HG03469 (cell line): ENCODE measurements around the gene CLCN5.
"Not testable (repeated sequence)": the region's sequence is repeated elsewhere in the genome, so short reads cannot be mapped to it uniquely, and the experiment has no call there.

Experiments
- ATAC-seq: cut with Tn5 transposase; IDR thresholded peaks from one replicate; pipeline ENCODE4 v1.9.1; 2021; ENCODE audit warnings: mild to moderate bottlenecking, moderate library complexity, moderate number of reproducible peaks; ENCODE audit not compliant: unreplicated experiment

CLCN5 gene

DNA sequence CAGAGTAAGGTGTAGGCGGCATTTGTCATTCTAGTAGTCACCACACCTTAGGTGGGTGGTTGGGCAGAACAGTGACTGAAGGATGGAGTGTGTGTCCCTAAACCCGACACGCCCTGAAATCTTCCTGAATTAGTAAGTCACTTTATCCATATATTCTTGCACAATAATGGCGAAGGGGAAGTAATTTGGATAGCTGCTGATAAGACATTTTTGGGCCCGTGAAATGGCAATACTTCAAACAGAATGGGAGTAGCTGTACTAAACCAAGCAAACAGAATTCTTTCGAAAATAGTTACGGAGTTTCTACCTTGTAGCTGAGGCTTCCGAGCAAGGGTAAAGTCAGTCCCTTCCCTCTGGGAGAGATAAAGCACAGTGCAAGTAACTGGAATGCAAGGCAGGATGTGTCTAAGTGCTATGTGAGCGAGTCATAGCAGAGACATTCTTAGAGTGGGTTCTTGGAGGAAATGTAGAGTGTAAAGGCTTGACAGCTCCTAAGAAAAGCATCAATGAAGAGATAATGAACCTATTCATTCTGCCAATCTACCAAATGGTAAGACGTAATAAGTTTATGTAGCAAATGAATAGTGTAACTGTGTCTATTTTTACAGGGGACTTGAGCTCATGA, 72.8 kb downstream of the CLCN5 start:
- no peak for ATAC-seq

DNA sequence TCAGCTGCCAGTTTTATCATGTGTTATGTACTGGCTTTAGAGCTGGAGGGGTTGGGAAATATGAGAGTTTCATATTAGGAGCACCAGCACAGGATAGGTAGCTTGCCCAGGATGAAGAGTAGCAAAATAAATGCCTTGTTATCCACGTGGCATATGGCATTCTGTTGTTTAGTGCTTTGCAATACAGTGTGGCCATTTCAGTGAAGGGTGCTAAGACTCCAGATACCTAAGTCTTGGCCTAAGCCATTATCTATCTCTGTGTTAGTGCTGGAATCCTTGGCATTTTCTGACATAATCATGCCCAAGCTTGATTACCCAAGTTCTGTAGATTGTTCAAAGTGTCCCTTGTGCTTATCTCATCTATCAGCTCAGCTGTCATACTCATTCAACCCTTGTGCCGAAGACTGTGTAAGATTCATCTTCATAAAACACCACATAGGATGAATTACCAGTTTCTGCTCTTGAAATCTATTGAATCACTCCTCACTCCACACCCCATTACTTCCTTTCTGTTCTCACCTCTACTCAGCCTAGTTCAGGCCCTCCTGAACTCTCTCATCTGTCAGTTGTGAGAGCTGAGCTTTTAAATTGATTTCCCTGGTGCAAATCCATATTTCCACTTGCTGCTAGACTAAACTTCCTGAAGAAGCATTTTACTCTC, 73.5 kb downstream of the CLCN5 start:
- ATAC-seq: no peak

DNA sequence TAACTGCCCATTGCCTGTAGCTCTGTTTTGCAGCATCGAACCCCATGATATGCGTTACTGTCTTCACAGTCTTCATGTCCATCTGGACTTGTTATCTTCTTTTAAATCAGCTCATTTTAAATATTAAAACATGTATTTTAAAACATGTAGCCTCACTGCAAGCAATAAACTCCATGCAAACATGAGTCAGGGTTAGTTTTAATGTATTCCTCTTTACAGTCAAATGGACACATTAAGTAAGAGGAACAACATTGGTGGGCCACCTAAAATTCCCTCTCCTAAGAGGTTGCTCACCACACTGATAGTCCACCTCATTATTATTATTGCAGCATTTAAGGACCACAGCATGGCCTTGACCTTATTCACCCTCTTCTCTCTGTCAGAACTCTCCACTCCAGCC, 74.1 kb downstream of the CLCN5 start:
- no peak for ATAC-seq

DNA sequence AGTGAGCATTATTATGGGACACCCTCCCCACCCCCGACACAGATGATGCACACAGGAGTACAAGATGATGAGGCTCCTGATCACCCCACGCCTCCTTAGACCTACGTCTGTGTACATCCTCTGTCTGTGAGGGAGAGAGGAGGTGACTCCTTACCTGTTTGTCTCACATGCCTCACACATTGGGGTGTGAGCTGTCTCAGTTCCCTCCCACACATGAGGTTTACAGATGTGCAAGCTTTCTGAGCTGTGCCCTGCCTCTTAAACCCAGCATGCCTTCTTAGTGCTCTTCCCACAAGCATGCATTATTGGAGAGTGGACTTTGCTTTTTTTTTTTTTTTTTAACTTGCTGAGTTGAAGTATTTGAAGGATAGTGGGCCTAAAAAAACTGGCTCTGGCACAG, 76.7 kb downstream of the CLCN5 start:
- ATAC-seq: no peak

DNA sequence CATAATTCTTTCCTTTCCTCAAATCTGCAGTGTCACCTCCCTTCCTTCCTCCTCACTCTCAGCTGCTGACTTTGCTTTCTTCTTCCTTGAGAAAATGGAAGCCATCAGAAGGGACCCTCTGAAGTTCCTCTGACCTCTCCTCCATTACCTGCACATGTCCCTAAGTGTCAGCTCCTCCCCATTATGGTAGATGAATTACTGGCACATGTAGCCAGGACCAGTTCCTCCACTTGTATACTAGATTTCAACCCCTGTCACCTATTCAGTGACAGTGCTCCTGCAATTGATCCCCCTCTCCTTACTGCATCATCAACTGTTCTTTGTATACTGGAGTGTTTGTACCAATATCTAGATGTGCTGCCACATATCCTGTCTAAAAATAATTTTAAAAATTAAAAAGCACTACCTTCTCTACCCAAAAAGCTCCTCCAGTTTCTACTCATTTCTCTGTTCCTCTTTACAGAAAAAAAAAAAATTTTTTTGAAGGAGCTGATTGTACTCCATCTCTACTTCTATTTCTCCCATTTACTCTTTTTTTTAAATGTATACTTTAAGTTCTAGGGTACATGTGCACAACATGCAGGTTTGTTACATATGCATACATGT, 78.6 kb downstream of the CLCN5 start:
- ATAC-seq: no peak

DNA sequence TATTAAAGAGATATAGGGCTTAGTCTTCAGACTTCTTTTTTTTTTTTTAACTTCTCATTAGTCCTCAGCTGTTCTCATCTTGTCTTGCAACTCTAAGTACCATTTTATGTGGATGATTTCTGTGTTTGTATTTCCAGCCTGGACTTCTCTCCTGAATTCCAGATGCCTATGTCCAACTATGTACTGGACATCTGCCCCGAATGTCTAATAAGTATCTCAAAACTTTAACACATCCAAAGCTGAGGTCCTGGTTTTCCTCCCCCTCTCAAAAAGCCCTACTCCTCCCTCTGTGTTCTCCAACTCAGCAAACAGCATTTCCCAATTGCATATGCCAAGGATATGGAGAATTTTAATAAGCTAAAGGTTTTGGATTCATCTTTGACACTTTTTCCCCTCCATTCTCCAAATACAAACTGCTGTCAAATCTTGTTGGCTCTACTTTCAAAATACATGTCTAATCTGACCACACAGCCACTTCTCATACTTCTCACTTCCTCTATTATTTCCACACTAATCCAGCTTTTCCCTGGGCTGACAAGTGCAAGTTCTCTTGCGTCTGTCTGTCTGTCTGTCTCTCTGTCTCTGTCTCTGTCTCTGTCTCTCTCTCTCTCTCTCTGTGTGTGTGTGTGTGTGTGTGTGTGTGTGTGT, 79.8 kb downstream of the CLCN5 start:
- ATAC-seq: no peak

DNA sequence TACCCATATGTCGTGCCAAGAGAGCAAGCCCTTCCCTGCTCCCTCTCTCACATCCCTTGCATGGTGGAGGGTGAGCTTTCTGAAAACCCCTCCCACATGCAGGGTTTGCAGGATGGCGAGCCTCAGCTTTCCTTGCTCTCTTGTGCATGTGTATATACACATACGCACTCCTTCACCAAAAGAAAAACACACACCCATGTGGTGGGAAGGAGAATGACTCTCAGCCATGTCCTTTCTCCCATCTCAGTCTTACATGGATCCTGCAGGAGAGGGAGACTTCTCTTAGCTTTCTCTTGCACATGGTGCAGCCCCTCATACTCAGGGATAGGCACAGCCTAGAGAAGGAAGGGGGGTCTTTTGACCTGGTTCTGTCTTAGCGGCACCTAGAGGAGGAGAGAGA, 81.1 kb downstream of the CLCN5 start:
- ATAC-seq: no peak

DNA sequence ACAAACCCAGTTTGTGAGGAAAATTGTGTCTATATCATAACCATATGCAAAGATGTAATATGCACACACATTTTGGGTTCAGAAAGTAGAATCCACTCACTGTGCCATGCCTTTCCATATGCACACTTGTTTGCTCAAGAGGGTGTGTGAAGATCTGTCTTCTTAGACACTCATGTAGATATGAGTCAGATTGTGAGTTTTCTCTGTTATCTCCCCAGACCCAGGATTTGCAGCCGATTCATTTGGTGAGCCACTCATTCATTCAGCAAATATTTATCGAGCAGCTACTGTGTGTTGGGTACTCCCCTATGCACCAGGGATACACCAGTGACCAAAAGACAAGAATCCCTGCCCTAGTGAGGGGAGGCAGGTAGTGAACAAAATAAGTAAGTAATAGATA, 81.5 kb downstream of the CLCN5 start:
- no peak for ATAC-seq

DNA sequence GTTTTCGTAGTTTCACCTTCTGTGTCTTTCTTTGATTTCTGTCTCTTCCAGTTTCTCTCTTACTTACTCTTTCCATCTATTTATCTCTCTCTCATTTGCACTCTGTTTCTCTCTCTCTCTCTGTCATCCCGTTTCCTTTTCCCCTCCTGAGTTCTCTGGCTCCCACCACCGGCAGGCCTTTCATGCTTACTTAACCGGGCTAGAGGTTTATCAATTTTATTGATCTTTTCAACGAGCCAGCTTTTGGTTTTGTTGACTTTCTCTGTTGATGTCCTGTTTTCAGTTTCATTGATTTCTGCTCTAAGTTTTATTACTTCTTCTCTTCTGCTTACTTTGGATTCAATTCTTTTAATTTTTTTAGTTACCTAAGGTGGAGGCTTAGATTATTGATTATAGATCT, 103.2 kb downstream of the CLCN5 start:
- ATAC-seq: not testable (repeated sequence)

DNA sequence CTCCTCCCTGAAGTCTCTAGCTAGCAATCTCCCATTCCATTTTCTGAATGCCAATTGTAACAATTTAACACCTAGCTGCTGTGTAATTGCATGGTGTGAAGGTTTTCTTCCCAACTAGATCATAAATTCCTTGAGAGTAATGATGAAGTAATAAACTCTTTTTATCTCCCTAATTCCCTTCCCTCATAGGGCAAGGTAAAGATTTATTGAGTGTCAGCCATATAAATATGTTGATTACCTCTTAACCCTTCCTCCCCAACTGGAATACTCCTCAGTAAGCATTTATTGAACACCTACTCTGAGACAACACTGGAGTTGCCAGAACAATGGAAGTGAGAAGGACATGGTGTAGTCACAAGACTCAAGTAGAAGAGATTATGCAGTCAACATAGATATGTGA, 112.7 kb downstream of the CLCN5 start:
- ATAC-seq: no peak

DNA sequence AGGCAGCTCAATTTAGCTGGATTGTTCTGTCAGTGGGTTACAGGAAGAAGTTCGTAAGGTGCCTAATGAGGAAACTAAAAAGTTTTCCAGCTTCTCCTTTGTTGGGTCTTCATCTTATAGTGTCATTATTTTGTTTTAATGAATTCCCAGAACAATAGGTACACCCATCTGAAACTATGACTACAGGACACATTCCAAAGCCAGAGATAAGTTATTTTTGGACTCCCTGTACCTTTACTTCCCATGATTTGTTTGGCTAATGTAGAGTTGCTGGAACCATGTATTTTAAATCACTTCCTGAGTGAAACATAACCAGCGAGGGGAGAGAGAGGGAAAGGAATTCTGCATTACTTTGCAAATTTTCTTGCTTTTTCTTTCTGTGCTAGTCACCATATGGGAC, 114.0 kb downstream of the CLCN5 start:
- ATAC-seq: no peak

DNA sequence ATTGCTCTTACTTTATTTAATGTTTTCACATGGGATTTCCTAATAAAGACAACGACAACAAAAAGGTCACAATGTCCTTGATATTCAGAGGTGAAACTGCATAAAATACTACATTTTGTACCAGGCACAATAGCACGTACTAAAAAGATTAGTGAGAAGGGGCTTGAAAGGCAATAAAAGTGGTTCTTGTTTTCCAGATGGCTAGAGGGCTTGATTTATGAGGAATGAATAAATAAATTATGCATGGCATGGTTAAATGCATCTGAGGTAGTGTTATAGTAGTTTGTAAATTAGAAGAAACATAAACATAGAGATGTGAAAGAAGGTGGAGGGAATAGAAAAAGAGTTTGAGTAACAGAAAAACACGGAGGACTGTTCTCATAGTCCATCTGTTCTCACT, 123.4 kb downstream of the CLCN5 start:
- no peak for ATAC-seq

DNA sequence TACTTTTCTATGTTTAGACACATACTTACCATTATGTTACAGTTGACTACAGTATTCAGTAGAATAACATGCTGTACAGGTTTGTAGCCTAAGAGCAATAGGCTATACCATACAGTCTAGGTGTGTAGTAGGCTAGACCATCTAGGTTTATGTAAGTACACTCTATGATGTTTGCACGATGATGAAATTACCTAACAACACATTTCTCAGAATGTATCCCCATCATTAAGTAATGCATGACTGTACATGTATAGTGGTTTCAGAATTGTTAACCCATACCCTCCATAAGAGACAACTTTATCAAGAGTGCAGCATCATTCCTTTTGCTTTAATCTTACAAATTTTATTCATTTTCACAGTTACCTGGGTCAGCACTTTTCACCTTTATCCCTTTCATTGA, 126.8 kb downstream of the CLCN5 start:
- ATAC-seq: no peak

DNA sequence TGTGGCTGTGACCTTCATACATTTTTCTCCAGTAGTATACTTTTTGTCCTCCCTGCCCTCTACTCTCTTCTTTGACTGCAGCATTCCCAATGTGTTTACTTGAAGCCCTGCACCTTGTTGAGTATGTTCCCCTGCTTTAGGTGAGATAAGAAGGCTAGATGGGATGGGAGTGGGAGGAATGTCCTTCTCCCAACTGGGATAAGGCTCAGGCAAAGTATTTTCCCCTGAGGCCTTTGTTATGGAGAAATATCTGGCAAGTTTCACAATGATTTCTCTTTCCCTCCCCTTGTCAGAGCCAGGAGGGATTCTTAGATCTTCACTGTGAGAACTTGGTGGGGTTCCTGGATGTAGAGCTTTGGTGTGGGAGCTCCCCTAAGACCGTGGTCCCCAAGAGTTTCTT, 131.8 kb downstream of the CLCN5 start:
- ATAC-seq: no peak

DNA sequence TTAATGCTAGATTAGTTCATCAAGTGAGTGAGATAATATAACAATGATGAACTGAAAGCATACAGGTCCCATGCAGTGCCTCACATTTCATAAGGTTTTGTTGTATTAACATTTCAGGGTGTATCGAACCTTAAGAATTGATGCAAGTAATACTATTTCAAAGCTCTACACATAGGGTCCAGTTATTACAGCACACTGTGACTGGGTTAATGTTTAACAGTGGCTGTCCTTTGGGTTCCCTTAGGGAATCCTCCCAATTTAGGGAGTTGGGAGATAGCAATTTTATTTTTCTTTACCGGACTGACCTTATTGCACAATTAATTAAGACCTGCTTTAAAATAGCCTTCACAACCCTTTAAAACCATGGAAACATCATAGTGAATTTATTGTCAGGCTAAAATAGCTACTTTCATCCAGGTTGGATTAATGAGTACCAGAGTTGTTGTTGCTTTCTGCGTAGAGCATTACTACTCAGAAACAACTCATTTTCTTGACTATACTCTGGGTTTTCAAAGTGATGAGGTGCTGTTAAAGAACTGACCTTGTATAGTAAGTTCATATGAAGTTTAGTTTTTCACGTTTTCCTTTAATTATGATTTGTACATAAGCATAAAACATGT, 144.0 kb downstream of the CLCN5 start:
- no peak for ATAC-seq

DNA sequence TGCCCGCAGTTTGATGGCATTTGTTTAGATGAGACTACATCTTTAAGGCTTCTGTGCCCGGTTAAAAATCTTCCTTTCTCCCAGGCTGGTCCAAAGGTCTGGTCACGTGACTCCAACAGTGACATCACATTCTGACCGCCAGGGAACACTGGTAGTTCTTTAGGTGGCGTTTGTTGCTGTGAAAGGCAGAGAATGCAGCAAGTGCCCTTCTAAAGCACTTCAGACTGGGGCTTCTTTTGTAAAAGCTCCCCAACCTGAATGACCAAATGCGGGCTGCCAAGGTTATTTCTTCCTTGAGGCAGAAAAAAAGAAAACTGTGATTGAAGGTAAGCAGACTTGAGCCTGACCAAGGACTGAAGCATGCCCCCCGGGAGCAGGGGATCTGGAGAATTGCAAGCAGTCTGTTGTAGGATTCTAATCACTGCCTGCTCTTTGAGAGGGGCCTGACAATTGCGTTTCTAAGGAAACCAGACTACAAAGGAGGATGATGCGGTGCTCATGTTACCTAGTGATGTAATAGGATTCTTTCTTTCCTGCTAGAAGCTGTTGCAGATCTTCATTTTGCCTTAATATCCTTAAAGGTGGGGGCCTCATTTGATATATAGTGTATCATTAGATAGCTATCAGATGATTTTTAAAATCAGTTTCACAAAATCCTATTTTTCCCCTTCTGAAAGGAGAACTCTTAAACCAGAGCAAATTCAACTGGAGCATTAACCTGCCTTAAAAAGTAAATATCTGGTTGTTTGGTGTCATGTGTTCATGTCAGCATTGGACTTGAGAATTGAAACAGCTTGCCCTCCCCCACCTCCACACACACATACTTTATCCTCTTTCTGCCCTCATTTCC, 145.3 kb downstream of the CLCN5 start:
- no peak for ATAC-seq

DNA sequence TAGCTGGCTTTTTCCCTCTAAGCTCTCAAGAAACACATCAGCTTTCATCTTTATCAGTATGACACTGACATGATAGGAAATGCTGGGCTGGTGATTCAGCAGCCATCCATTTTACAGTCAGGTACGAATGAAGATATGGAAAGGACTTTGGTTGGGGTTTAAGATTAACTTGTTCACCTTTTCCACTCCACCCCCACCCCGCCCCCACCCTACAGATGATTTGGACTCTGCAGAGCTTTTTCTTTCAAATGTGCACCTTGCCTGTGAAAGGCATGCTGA, 145.8 kb downstream of the CLCN5 start:
- no peak for ATAC-seq

DNA sequence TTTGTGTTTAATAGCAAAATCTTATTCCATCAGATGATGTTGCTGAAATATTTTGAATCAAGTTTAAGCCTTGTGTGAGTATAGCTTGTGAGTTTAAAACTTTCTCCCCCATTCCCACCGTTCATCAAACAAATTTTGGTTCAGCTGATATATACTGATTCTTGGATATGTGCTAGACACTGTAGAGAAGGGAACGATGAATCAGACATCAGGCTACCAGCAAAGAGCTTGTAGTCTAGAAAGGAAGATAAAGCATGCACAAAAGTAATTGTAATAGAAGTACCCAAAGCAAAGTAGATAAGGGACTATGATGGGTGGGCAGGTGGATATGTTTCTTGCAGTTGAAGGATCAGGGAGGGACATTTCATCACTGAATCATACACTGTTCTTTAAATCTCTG, 146.5 kb downstream of the CLCN5 start:
- no peak for ATAC-seq

DNA sequence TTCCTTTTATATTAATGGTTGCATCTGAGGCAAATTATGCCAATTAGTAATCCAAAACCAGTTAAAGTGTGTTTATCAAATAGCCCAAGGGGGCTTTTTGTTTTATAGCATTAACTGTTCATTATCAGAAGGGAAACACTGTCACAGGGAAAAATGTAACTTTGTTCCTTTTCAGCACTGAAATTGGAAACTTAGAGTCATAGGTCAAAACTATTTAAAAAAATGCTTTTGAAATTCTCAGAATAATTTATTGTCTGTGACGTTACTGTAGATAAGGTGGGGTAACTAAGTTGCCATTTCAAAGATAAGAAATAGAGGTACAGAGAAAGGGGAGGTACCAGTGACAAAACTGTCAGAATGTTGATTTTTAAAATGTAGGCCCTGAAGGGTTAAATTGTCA, 149.1 kb downstream of the CLCN5 start:
- no peak for ATAC-seq

DNA sequence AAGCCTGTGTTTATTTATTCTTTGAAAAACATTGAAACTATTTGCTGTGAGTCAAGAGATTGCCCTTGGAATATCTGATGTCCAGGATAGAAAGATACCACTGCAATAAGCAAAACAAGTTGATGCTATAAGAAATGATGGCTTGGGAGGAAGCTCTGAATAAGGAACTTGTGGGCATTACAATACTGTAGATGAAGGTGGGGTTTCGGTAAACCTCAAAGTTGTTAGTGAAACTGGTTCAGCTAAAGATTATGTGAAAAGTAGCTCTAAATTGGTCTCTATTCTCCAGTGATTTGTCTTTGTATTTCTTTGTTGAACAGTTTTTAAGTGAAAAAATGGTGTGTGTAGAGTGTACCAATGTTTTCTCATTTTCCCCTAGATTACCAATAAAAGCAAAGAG, 149.7 kb downstream of the CLCN5 start:
- no peak for ATAC-seq

DNA sequence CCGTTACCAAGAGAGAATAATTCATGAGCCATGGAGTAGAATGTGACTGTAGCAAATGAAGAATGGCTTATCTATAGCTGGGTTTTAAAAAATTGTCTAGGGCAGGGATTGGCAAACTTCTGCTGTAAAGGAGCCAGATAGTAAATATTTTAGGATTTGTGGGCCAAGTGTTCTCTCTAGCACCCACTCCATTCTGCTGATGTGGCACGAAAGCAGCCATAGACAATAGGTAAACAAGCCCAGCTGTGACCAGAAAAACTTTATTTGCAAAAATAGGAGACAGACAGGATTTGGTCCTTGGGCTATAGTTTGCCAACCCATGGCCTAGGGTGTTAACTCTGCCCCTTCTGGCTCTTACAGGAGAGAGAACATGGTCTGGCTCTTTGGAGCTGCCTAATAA, 151.2 kb downstream of the CLCN5 start:
- ATAC-seq: no peak
